ENCODE data around the gene POU2AF1.

DNA sequence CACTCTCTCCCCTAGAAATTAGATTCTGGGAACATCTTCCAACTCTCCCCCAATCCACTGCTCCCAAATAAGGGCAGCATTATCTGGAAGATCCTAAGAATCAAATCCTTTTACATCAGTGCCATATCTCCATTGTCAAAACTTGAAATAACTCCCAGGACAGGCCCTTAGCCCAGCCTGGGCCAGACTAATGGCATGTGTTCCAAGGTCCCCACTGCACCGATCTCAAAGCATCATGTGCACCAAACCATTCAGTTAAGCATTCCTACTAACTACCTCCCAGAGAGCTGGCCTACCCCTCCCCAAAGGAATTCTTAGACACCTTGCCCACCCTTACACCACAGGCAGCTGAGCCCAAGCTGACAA lies 44.2 kb upstream of the POU2AF1 start:
- TF ChIP-seq CTCF (IDR thresholded peaks at IDR 0.05): no peak
- TF ChIP-seq POLR2A (IDR thresholded peaks at IDR 0.05): no peak
- TF ChIP-seq POLR2AphosphoS5 (IDR thresholded peaks at IDR 0.05): no peak

Measured in breast epithelium (tissue), 3 donors.